Stimulated activated CD8-positive, alpha-beta memory T cell treated with anti-CD3 and anti-CD28 coated beads, Interleukin-2, amount 100 ng/mL, for 48 hours (primary cell): ENCODE results near the gene HIVEP3.

Experiments
- DNase-seq, 2 donors: peaks; one replicate each; pipeline ENCODE4 v3.0.0-alpha.2; 2020; ENCODE audit warnings: low read depth in 2 of 2

Gene HIVEP3

GRCh38 chr1:41894101-41894807, 24.5 kb downstream of the HIVEP3 start:
- no peak for DNase-seq

GRCh38 chr1:41892301-41892781, 26.4 kb downstream of the HIVEP3 start:
- DNase-seq, result no peak

GRCh38 chr1:41891199-41891896, 27.4 kb downstream of the HIVEP3 start:
- DNase-seq, result peak; percentile 15 to 31

GRCh38 chr1:41890825-41891198, 27.9 kb downstream of the HIVEP3 start:
- no peak for DNase-seq

- DNase-seq, result no peak
Observed at GRCh38 chr1:41889506-41890414, 29.0 kb downstream of the HIVEP3 start.

GRCh38 chr1:41888756-41889155, 30.0 kb downstream of the HIVEP3 start:
- no peak for DNase-seq

GRCh38 chr1:41887365-41887764, 31.4 kb downstream of the HIVEP3 start:
- DNase-seq, result no peak

GRCh38 chr1:41884256-41885230, 34.2 kb downstream of the HIVEP3 start:
- no peak for DNase-seq

- no peak for DNase-seq
Observed at GRCh38 chr1:41883507-41883906, 35.2 kb downstream of the HIVEP3 start.

- no peak for DNase-seq
Observed at GRCh38 chr1:41882486-41882885, 36.2 kb downstream of the HIVEP3 start.

GRCh38 chr1:41882068-41882477, 36.6 kb downstream of the HIVEP3 start:
- DNase-seq, result no peak

GRCh38 chr1:41880950-41881885, 37.5 kb downstream of the HIVEP3 start:
- no peak for DNase-seq

- no peak for DNase-seq
Observed at GRCh38 chr1:41880261-41880660, 38.5 kb downstream of the HIVEP3 start.

GRCh38 chr1:41879617-41880016, 39.1 kb downstream of the HIVEP3 start:
- DNase-seq, result no peak

GRCh38 chr1:41878911-41879310, 39.8 kb downstream of the HIVEP3 start:
- no peak for DNase-seq

GRCh38 chr1:41878495-41878894, 40.2 kb downstream of the HIVEP3 start:
- DNase-seq, result no peak

GRCh38 chr1:41876576-41877445, 41.9 kb downstream of the HIVEP3 start:
- DNase-seq, result no peak

GRCh38 chr1:41875487-41875886, 43.2 kb downstream of the HIVEP3 start:
- DNase-seq, result no peak

GRCh38 chr1:41874903-41875411, 43.8 kb downstream of the HIVEP3 start:
- DNase-seq, result no peak
